Measurements from ENCODE around the gene SLC2A4. TPM values are rescaled to one million over a fixed set of nuclear protein-coding genes. Genes with fewer than 3 reads are reported as not detected.

Gene SLC2A4
- polyA plus RNA-seq, 2 of the 4 experiments (the other 2 are of a cell fraction): 0.16 to 0.17 TPM

- TF ChIP-seq CBX2 (IDR thresholded peaks at IDR 0.05; ENCODE audit: borderline replicate concordance, low read depth) (no peak), EHMT2 (IDR thresholded peaks at IDR 0.05; ENCODE audit: low read depth) (no peak), HDAC2 (IDR thresholded peaks at IDR 0.05) (0 out of 2 replicates have a peak, but pooled peaks have one; percentile 66), CHD4 (IDR thresholded peaks at IDR 0.05; ENCODE audit: borderline replicate concordance) (no peak), RCOR1 (IDR thresholded peaks at IDR 0.05; ENCODE audit: low read depth, low read length) (no peak), FOXS1 (CRISPR knock-in tag; IDR thresholded peaks at IDR 0.05) (peak; percentile 78), RAD21 (conservative IDR thresholded peaks at IDR 0.05 in 1 of 2, IDR thresholded peaks at IDR 0.05 in 1 of 2) (0 out of 5 replicates have a peak, but pooled peaks of 1 of the 2 experiments have one; percentile 13), POLR2A (IDR thresholded peaks at IDR 0.05; ENCODE audit: low read length) (peak; percentile 86), MAZ (IDR thresholded peaks at IDR 0.05; ENCODE audit: borderline replicate concordance, low read depth, low read length) (0 out of 2 replicates have a peak, but pooled peaks have one; percentile 63), CHD2 (IDR thresholded peaks at IDR 0.05; ENCODE audit: low read length, partially characterized antibody) (no peak), CTCF (IDR thresholded peaks at IDR 0.05) (no peak), TFCP2L1 (CRISPR knock-in tag; IDR thresholded peaks at IDR 0.05) (peak; percentile 65; the same call in 1 of the 2 replicates), CEBPB (IDR thresholded peaks at IDR 0.05) (no peak), HOXB13 (CRISPR knock-in tag; IDR thresholded peaks at IDR 0.05; ENCODE audit: low read depth) (peak; percentile 74; the same call in 1 of the 2 replicates), REST (IDR thresholded peaks at IDR 0.05) (peak; percentile 47; the same call in 1 of the 2 replicates), ZC3H11A (IDR thresholded peaks at IDR 0.05) (no peak), MAX (IDR thresholded peaks at IDR 0.05) (peak; percentile 97), NPAS2 (CRISPR knock-in tag; IDR thresholded peaks at IDR 0.05; ENCODE audit: borderline replicate concordance) (peak; percentile 96), JUN (IDR thresholded peaks at IDR 0.05) (peak; percentile 94 to 99), HEYL (CRISPR knock-in tag; IDR thresholded peaks at IDR 0.05) (peak; percentile 83; the same call in 1 of the 2 replicates), JUNB (IDR thresholded peaks at IDR 0.05) (no peak), ZNF302 (CRISPR knock-in tag; IDR thresholded peaks at IDR 0.05) (no peak), RNF2 (IDR thresholded peaks at IDR 0.05; ENCODE audit: borderline replicate concordance, low read depth) (no peak), HES2 (IDR thresholded peaks at IDR 0.05) (no peak), TP53 (CRISPR knock-in tag; IDR thresholded peaks at IDR 0.05) (peak; percentile 95), SREBF2 (IDR thresholded peaks at IDR 0.05) (no peak), HOXA7 (CRISPR knock-in tag; IDR thresholded peaks at IDR 0.05) (peak; percentile 80; the same call in 1 of the 2 replicates), HMGXB4 (CRISPR knock-in tag; IDR thresholded peaks at IDR 0.05; ENCODE audit: borderline replicate concordance) (peak; percentile 87; the same call in 1 of the 2 replicates), PBX3 (IDR thresholded peaks at IDR 0.05) (peak; percentile 98), PHF8 (IDR thresholded peaks at IDR 0.05; ENCODE audit: borderline replicate concordance, low read depth) (peak; percentile 73; the same call in 1 of the 2 replicates), ATOH8 (CRISPR knock-in tag; IDR thresholded peaks at IDR 0.05; ENCODE audit: low read depth) (peak; percentile 84; the same call in 1 of the 2 replicates)
Observed at GRCh38 chr17:7234083-7234951, 47.2 kb upstream of the SLC2A4 start, which contains the start of gene DVL2 (continued).
